Esophagus squamous epithelium (tissue), 4 donors: ENCODE measurements around the gene GP9.

ENCODE experiments used
- CTCF ChIP-seq, 6 experiments: fragments of 450-650 bp in 4 of 6; fragments of 200-600 bp in 2 of 6; sonication (generic) in 2 of 6; IDR thresholded peaks; one replicate each; pipeline ENCODE4 v1.5.1; 2016 to 2019; ENCODE audit warnings: antibody characterized with exemption in 6 of 6, mild to moderate bottlenecking in 4 of 6, moderate library complexity in 4 of 6
- POLR2A ChIP-seq, 4 donors: fragments of 450-650 bp; IDR thresholded peaks; one replicate each; pipeline ENCODE4 v1.6.1; 2017; ENCODE audit warnings: antibody characterized with exemption in 4 of 4, mild to moderate bottlenecking in 4 of 4, moderate library complexity in 3 of 4

- TF ChIP-seq CTCF (IDR thresholded peaks at IDR 0.05) (no peak), POLR2A (IDR thresholded peaks at IDR 0.05) (no peak)
Measured at GRCh38 chr3:129018751-129019150, 41.8 kb upstream of the GP9 start.
